ENCODE results near the gene RAPGEF4.
A peak's percentile ranks its signal among the peaks of the same experiment; 100 is the strongest.

RAPGEF4 gene

DNA sequence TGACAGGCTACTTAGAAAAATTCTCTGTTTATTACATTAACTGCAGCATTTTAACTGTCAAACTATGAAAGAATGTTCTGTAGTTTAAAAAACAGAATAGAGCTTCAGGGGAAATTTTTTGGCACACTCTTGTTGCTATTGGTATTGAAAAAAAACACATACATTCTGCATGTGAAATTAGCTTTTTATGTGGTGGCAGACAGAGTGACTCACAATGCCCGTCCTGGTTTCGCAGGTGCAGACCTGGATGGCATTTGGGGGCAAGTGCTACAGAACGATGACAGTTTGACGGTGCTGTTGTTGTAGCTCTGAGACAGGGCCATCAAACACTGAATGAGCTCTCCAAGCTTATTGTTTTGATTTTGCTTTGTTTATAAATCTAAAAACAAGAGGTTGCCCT lies 235.0 kb downstream of the RAPGEF4 start:
- no peak for DNase-seq (ENCODE audit: low read depth)

DNA sequence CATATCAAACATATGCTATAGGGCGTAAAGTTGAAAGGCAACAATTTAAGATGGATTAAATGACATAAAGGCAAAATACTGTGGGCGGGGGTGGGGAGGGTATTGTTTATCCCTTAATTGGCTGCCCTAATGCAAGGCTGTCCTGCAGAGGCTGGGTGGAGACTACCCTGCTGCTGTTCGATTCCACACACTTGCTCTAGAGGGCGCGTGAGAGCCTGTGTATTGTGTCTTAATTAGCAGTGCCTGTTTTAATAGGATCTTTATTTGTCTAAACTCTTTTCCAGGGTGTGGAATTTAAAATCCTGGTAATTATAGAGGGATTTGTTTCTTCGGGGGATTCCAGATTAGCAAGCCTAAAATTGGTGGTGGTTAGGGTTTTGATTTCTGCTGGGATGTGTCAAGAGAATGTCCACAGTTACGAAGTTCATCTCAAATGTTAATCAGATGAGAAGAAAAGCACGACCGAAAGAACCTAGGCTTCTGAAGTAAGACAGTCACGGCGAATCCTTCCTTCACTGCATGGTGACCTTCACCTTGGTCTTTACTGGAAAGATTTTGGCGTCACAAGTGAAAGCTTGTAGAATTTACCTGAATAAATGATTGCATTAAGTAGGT lies 236.5 kb downstream of the RAPGEF4 start:
- DNase-seq (ENCODE audit: low read depth): no peak

DNA sequence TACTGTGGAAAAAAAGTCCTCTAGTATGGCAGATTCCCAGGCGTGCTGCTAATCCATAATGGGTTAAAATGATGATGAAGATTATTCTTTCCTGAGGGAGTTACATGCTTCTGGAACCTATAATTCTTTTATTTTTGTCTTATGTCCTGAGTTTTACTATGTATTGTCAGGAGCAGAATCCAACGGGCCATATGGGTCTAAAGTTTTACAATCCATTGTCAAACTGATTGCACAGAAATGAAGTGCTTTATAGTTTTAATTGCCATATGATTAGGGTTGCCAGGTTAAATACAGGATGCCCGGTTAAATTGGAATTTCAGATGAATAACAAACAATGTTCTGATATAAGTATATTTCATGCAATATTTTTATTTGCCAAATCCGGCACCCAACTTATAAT lies 239.1 kb downstream of the RAPGEF4 start:
- DNase-seq (ENCODE audit: low read depth): no peak

DNA sequence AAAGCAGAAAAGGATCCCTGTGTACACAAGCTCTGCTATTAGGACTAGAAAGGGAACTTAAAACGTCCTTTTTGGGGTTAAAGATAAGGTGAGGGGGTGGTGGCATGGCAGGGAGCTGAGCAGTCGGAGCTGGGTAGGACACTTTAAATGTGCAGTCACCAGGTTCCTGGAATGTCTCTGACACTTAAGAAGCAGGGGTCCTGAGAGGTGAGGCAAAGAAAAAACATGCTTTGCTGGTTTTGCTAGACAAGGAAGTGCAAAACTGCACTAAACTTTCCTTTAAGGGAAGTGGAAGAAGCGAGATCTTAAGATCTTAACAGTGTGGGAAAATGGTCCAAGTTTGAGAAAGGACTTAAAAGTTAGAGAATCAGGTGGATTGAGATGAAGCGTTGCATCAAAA lies 240.5 kb downstream of the RAPGEF4 start:
- no peak for DNase-seq (ENCODE audit: low read depth)

DNA sequence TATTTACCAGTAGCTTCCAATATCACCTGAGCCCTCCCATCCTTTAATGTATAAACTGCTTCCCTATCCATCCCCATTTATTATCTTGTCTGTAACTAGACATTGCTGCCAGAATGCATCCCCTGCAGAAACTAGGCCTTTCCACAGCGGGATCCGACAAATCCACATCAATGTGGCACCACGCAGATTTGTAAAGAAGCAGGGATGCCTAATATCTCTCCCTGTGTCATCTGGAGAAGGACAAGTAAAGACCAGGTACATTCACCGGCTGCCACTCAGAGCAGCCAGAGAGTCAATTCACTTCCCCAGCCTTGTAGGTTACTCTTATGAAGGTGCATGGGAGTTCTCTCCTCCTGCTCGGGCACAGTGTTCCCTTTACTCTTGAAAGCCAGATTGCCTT lies 241.2 kb downstream of the RAPGEF4 start:
- DNase-seq (ENCODE audit: low read depth): no peak

DNA sequence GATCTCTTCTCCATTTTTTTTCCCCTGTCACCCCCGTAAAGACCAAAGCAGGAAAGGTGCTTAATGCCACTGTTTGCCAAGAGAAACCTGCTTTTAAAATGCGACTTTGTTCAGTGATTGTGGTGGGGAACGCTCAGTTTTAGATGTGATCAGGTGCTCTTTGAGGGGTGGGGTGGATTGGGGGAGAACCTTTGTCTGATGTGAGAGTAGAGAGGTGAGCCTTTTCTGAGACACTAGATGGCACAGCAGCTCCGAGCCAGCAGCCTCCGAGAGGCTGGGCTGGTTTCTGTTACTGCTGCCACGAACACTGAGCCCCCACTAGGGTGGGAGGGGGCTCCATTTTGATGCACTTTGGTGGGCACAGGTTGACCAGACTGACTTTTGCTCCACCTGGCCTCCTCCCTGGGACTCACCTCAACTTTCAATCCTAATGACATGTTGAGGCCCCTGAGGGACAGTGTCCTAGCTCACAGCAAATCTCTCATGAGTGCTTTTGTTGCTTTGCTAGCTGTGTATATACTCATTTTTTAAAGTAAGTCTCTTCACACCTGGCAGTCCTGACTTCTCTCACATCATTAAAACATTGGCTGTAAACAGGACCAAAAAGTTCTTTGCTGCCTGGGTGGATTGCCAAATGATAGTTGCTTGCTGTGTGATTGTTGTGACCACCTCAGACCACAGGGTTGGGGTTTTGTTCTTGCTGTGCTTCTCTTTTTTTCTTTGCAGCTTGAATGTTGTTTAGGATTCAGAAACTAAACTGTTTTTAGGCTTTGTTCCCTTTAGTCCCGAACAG lies 241.8 kb downstream of the RAPGEF4 start:
- DNase-seq (ENCODE audit: low read depth): no peak

DNA sequence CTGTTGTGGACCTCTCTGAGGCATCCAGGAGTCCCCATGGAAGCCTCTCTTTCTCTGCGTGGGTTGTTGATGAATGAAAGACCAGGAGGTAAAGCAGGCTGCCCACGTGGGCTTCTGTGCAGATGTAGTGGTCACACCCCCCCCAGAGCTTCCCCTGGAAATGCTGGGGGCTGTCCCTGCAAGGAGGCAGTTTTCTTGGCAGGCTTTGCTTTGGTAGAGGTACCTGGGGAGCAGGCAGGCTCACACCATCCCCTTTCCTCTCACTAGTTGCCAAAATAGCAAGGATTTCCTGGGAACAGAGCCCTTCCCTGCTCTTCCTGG lies 242.4 kb downstream of the RAPGEF4 start:
- no peak for DNase-seq (ENCODE audit: low read depth)

DNA sequence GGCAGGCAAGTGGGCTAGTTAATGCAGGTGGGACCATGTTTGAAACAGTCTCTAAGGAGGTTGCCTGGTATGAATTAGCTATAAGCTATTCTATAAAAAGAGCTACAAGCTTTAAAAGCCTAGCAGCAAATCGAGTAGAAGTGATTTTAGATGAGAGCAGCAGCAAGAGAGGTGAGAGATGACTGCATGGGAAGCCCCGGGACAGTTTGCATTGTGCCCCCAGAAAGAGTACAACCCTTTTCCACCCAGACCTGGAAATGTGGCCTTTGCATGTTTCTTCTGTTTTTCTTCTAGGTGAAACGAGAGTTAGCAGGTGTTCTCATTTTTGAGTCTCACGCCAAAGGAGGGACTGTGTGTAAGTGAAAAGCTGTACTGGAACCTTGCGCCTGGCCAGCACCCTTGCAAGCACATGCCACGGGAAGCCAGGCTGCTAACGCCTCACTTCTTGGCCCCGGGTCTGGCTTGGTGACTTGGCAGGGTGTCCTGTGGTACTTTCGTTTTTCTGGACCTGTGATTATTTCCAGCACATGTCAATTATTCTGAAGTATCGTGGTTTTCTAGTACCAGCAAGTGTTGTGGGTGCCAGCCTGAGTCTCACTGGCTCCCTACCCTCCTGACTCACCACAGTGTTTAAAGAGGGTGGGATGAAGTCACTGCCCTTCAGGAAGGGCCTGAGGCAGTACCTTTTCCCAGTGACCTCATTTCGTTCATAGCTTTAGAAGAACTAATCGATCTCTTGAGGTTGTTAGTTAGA lies 249.7 kb downstream of the RAPGEF4 start:
- DNase-seq (ENCODE audit: low read depth): no peak

DNA sequence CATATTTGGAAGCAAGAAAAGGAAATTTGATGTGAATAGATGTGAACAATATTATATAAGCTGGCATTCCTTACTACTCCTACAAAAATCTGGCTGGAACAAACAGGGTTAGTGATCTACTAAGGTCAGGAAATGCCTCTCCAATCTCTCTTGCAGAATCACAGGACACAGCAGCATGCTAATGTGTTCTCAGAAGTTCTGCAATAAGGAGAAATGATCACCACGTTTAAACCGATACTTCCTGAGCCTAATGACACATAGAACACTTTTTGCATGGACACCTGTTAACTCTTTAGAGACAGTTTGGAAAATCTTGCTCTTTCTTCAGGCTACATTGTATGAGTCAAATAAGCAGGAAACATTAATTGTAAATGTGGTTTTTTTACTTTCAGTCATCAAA lies 250.4 kb downstream of the RAPGEF4 start:
- no peak for DNase-seq (ENCODE audit: low read depth)

DNA sequence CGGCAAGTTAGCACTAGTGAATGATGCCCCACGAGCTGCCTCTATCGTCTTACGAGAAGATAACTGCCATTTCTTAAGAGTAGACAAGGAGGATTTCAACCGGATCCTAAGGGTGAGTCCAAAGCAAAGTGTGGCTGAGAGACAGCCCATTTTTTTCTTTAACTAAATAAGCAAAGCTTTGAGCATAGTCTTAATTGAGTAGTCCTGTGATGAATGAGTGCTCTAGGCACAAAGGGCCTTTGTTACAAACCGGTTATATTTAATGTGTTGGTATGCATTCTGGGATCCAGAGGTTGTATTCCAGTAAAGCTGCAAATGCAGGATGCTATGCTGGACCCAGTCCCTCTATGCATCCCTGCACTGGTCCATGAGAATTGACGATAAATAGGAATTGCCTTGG lies 253.1 kb downstream of the RAPGEF4 start:
- no peak for DNase-seq (ENCODE audit: low read depth)

DNA sequence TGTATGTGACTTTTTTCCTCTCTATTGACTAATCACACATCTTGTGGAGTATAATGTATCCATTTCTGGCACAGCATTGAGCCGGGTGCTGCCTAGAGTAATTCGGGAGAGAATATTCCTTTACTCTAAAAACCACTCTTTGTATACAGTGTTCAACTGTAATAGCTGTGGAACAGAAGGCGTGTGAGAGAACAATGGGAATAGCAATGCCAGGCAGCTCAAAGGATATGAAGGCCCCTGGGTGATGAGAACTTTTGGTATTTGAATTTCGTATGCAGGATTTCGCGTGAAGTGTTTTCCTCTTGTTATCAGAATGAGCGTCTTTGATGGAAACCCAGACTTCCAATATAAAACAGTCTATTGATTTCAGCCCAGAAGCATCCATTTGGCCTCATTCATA lies 255.4 kb downstream of the RAPGEF4 start:
- DNase-seq (ENCODE audit: low read depth): no peak

DNA sequence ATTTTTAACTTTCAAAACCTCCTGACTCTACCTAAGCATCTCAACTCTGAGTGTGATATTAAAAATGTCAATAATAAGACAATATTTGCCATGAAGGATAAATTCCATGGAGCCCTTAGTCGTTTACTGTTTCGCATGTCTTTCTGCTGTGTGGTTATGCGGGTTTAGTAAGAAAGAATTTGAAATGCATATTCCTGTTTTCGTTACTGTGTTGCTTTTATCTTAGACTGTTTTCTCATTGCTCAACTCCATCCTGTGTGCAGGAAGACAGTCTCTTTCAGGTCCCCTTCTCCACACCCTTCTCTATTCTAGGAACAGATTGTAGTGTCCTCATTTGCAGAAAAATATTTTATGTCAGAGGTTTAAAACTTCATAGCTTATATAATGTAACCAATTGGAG lies 257.5 kb downstream of the RAPGEF4 start:
- DNase-seq (ENCODE audit: low read depth): no peak

DNA sequence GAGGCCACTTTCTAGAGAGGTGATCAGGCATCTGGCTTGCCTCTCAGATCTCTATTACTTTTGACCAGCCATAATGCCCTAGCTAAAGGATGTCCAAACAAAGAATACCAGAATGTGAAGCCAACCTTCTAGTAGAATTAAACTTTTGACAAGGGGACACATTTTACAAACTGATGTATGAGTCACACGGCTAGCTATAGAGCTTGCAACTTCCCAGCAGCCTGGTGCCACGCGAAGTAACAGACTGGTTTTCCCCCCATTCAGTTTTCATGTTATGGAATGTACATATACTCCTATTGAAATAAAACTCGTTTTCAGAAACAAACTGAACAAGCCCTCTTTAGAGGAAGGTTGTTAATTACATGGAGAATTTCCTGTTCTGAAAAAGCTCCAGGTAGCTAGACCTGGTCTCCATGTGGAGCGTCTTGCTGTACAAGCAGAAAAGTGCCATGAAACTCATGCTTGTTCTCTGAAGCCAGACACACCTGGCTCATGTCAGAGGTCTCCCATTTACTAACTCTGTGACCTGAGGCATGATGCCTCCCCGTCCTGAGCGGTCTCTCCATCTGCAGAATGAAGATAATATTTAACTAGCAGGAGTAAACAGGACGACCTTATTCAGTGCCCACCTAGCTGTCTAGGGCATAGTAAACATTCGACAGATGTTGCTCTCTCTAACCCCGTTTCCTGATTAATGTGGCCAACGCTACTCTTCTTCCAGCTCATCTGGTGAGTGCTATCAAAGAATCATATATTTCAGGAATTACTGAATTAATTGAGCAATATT lies 258.5 kb downstream of the RAPGEF4 start:
- no peak for DNase-seq (ENCODE audit: low read depth)

DNA sequence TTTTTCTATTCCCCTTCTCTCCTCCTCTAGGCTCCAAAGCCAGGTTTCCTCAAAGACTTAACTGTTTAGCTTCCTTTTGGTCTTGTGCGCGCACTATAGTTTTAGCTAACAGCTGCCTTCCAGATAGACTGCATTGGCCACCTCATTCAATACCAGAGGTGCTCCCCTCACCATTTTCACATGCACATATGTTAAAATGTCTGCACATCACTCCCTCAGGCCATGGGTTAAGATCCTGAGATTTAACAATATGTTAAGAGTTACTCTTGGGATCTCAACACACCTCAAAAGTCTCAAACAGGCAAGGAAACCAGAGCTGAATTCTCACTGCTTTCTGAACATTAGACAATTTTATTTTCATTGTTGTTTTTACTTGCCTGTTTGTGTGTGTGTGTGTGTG lies 259.2 kb downstream of the RAPGEF4 start:
- no peak for DNase-seq (ENCODE audit: low read depth)

DNA sequence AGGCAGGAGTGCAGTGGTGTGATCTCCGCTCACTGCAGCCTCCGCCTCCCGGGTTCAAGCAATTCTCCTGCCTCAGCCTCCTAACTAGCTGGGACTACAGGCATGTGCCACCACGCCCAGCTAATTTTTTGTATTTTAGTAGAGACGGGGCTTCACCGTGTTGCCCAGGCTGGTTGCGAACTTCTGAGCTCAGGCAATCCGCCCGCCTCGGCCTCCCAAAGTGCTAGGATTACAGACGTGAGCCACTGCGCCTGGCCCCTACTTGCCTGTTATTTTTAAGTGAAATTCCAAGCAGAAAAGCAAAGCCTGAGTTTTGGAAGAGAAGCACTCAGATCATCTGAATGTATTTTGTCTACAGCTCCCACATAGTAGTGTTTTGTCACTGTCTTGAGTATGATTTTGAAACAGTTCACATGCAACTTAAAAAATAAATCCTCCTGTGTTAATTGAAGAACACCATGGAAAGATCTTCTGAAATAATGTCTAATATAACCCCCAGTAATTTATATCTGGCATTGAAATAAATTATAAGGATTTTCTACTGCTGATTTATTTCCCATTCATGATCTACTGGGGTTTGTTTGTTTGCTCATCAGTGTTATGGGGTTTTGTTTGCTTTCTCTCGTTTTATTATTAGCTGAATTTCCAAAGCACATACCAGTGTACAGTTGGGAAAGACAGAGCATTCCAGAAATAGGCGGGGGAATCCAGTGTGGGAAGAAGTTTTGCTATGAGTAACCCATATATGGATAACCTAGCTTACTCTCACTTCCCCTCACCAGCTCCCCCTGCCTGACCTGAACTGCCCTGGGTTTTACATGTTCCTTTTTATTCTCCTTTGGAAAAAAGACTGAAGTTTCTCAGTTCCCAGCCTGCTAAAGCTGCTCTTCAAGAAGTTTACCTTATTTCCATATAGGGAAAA lies 259.9 kb downstream of the RAPGEF4 start:
- DNase-seq (ENCODE audit: low read depth): peak; percentile 93

DNA sequence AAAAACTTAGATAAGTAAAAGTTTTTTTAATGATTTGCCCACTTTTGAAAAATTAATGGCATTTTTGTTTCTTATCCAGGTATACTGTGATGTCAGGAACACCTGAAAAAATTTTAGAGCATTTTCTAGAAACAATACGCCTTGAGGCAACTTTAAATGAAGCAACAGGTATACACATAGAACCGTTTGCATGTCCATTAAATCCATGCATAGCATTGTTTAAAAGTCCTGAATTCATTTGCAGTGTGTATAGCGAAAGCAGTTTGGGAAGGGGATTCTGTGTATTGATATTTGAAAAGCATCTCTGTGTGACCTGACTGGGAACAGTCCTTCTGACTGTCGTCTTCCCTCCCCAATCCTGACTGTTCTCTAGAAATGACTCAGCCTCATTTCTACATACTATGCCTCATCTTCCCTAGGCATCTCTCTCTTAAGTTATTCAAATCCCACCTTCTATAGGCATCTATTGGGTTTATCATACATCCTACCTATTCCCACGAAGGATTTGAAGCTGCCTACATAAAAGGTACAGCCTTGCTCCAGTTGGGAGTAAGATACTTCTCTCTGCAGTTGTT lies 260.8 kb downstream of the RAPGEF4 start:
- DNase-seq (ENCODE audit: low read depth): no peak

DNA sequence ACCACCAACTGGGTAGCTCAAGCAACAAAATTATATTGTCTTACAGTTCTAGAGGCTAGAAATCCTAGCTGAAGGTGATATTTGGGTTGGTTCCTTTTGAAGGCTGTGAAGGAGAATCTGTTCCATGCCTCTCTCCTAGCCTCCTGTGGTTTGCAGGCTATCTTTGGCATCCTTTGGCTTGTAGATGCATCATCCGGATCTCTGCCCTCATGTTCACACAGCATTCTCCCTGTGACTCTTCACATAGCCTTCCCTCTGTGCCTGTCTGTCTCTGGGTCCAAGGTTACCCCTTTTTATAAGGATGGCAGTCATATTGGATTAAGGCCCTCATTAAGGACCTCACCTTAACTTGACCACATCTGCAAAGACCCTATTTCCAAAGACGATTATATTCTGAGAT lies 261.4 kb downstream of the RAPGEF4 start:
- no peak for DNase-seq (ENCODE audit: low read depth)

DNA sequence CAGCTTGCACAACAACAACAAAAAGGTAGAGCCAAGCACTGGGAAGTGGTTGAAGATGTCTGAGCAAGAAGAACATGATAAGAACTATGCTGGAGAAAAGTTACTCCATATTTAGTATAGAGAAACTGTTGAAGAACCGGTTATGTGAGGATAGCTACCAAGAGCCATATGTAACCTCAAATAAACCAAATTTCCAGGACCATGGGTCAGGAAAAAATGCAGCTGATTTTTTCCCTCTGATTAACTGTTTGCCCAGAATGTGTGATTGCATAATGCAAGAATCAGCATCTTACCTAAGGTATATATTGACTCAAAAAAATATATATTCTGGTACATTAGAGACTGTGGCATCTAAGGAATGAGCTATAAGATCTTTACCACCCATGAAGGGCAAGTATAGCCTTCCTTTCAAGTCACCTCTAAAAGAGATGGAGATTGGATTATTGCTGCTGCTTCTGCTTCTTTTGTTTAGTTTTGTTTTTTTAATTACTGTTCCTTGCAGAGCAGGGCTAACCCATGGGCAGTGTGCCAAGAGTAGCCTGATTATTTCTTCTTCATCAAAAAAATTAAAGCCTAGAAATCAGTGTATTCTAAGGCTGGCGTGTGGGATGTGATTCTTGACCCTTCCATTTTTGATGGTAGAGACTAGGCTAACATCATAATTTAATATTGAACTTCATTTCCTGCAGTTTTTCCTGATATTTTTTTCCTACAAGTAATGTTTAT lies 263.1 kb downstream of the RAPGEF4 start:
- no peak for DNase-seq (ENCODE audit: low read depth)

DNA sequence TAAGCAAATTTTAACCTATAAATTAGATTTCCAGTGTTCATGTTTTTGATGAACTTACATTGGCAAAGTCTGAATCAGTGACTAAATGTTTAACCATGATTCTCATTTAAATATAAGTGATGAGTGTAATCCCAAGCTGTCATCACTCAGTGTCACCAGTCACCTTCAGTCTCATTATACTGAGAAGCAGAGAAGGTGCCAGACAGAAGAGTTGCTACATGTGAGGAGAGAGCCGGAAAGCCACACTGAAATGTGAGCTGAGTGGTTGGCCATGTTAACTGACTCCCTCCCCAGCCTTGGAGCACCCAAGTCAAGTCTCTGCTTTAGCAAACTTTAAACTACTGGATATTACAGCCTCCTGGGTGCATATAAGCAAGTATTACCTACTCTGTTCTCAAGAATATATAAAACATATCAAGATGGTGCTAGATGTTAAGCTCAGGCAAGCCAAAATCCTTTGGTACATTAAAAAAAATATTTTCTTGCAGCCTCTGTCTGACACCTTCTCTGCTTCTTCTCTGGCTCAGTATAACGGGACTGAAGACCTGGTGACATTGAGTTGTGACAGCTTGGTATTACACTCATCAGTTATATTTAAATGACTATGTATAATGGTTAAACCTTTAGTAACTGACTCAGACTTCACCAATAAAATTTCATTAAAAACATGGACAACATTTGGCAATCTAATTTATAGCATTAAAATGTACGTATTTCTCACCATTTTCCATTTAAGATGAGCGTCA lies 264.2 kb downstream of the RAPGEF4 start:
- no peak for DNase-seq (ENCODE audit: low read depth)
